Gastroesophageal sphincter (tissue), 4 donors: Measurements from ENCODE around the gene NRP1. TPM values are rescaled to one million over a fixed set of nuclear protein-coding genes. Genes with fewer than 3 reads are reported as not detected.
A peak's percentile ranks its signal among the peaks of the same experiment; 100 is the strongest.

ENCODE experiments used
- ATAC-seq: fragments of 150-250 bp; one replicate; pipeline ENCODE4 v1.9.1; 2016; ENCODE audit warnings: mild to moderate bottlenecking, moderate library complexity
- H3K27ac ChIP-seq, 4 donors: fragments of 200-600 bp; sonication (generic) in 3 of 4; 1 replicate in 3 of 4; 2 replicates in 1 of 4; pipeline ENCODE4 v1.5.1; 2016 to 2019
- H3K27me3 ChIP-seq: fragments of 200-600 bp; sonication (generic); one replicate; pipeline ENCODE4 v1.5.1; 2019
- H3K36me3 ChIP-seq, 2 donors: fragments of 200-600 bp; sonication (generic); one replicate each; pipeline ENCODE4 v1.5.1; 2019; ENCODE audit warnings: control low read depth in 1 of 2
- H3K4me1 ChIP-seq, 3 donors: fragments of 200-600 bp; sonication (generic); 1 replicate in 2 of 3; 2 replicates in 1 of 3; pipeline ENCODE4 v1.5.1; 2016 to 2019; ENCODE audit warnings: control low read depth in 2 of 3
- H3K4me3 ChIP-seq, 2 donors: fragments of 200-600 bp; sonication (generic); one replicate each; pipeline ENCODE4 v1.5.1; 2019; ENCODE audit warnings: mild to moderate bottlenecking in 1 of 2, moderate library complexity in 1 of 2
- H3K9me3 ChIP-seq, 3 donors: fragments of 200-600 bp; sonication (generic); one replicate each; pipeline ENCODE4 v1.5.1; 2017 to 2019; ENCODE audit warnings: control low read depth in 2 of 3
- CTCF ChIP-seq, 4 experiments: fragments of 200-600 bp in 2 of 4; fragments of 450-650 bp in 2 of 4; sonication (generic) in 1 of 4; IDR thresholded peaks; one replicate each; pipeline ENCODE4 v1.5.1; 2017 to 2019; ENCODE audit warnings: antibody characterized with exemption in 4 of 4, mild to moderate bottlenecking in 2 of 4, moderate library complexity in 2 of 4
- EP300 ChIP-seq: sonication (generic); formaldehyde crosslinking; IDR thresholded peaks from one replicate; pipeline ENCODE4 v1.6.1; 2017; ENCODE audit warnings: antibody characterized with exemption, mild to moderate bottlenecking
- POLR2A ChIP-seq, 2 donors: fragments of 450-650 bp; IDR thresholded peaks; one replicate each; pipeline ENCODE4 v1.6.1; 2017; ENCODE audit warnings: antibody characterized with exemption in 2 of 2, mild to moderate bottlenecking in 2 of 2, moderate library complexity in 1 of 2
- POLR2AphosphoS5 ChIP-seq: sonication (generic); formaldehyde crosslinking; IDR thresholded peaks from one replicate; pipeline ENCODE4 v1.6.1; 2017; ENCODE audit warnings: antibody characterized with exemption
- WGBS, 2 donors: methylation state at CpG; one replicate each; pipeline ENCODE4 v1.1.5; 2018; ENCODE audit warnings: low coverage in 1 of 2; 5-methylcytosine and 5-hydroxymethylcytosine counted together
- total RNA-seq, 4 donors: library from RNA; depleted of rRNA; stranded (reverse); fragments of >200 nt; gene quantifications; one replicate each; pipeline ENCODE4 v1.1.0, GENCODE V29; 2016

The NRP1 gene
- total RNA-seq, 4 donors from 2014 or later, result 43.4 to 95.4 (median 52.7) TPM

- TF ChIP-seq CTCF (IDR thresholded peaks at IDR 0.05) (no peak), POLR2A (IDR thresholded peaks at IDR 0.05) (no peak), EP300 (no peak), POLR2AphosphoS5 (no peak)
- Histone ChIP-seq H3K4me3 (no peak overlapping the region), H3K27me3 (no peaks in the 10 kb centered on the region), H3K9me3 (no peaks in the 10 kb centered on the region), H3K36me3 (peaks cover 0 to 10% of the 10 kb centered on the region in 2 donors), H3K27ac (peak overlapping the region; percentile 84 to 92 (median 88)), H3K4me1 (peaks cover 19 to 55% (median 24%) of the 10 kb centered on the region in 3 donors)
- 2 to 15% methylated on average over 4 of the region's 4 CpGs for WGBS, 2 donors
- ATAC-seq, result no peak
Observed at GRCh38 chr10:33271969-33272583, 62.4 kb downstream of the NRP1 start.

- peaks cover 19 to 48% (median 22%) of the 10 kb centered on the region in 3 donors for H3K4me1 ChIP-seq
- peaks cover 0 to 10% of the 10 kb centered on the region in 2 donors for H3K36me3 ChIP-seq
- H3K4me3 ChIP-seq, result no peak overlapping the region
- no peaks in the 10 kb centered on the region for H3K9me3 ChIP-seq
- TF ChIP-seq POLR2A (IDR thresholded peaks at IDR 0.05) (no peak), POLR2AphosphoS5 (no peak), CTCF (IDR thresholded peaks at IDR 0.05) (no peak), EP300 (no peak)
- WGBS, 2 donors, result 75% methylated on average over 1 of the region's 1 CpG
- ATAC-seq, result no peak
- no peaks in the 10 kb centered on the region for H3K27me3 ChIP-seq
- H3K27ac ChIP-seq, result peak overlapping the region in 3 of 4 donors; percentile 84 to 90 (median 86)
Observed at GRCh38 chr10:33270971-33271370, 63.5 kb downstream of the NRP1 start.

GRCh38 chr10:33267708-33268107 lies 66.8 kb downstream of the NRP1 start:
- H3K4me3 ChIP-seq, result no peak overlapping the region
- peaks cover 10 to 37% (median 16%) of the 10 kb centered on the region in 3 donors for H3K4me1 ChIP-seq
- H3K36me3 ChIP-seq, result peaks cover 0 to 20% of the 10 kb centered on the region in 2 donors
- ATAC-seq, result no peak
- H3K27me3 ChIP-seq, result no peaks in the 10 kb centered on the region
- TF ChIP-seq POLR2A (IDR thresholded peaks at IDR 0.05) (no peak), EP300 (no peak), POLR2AphosphoS5 (no peak)
- WGBS, 2 donors, result 89 to 92% methylated on average over 2 to 3 of the region's 5 CpGs
- H3K27ac ChIP-seq, result no peak overlapping the region
- H3K9me3 ChIP-seq, result no peaks in the 10 kb centered on the region

- Histone ChIP-seq H3K36me3 (peaks cover 0 to 33% of the 10 kb centered on the region in 2 donors), H3K27ac (no peak overlapping the region), H3K4me1 (peaks cover 0 to 17% (median 2%) of the 10 kb centered on the region in 3 donors), H3K4me3 (no peak overlapping the region), H3K27me3 (no peaks in the 10 kb centered on the region), H3K9me3 (no peaks in the 10 kb centered on the region)
- 89 to 90% methylated on average over 2 to 4 of the region's 4 CpGs for WGBS, 2 donors
- TF ChIP-seq EP300, result no peak
- ATAC-seq, result no peak
Observed at GRCh38 chr10:33265621-33266020, 68.8 kb downstream of the NRP1 start.

GRCh38 chr10:33263453-33263852 lies 71.0 kb downstream of the NRP1 start:
- H3K4me1 ChIP-seq, result peaks cover 0 to 15% (median 2%) of the 10 kb centered on the region in 3 donors
- no peaks in the 10 kb centered on the region for H3K27me3 ChIP-seq
- H3K4me3 ChIP-seq, result no peak overlapping the region
- ATAC-seq, result no peak
- peaks cover 0 to 27% of the 10 kb centered on the region in 2 donors for H3K36me3 ChIP-seq
- no peak for TF ChIP-seq EP300
- no peak for TF ChIP-seq POLR2A (IDR thresholded peaks at IDR 0.05)
- TF ChIP-seq CTCF (IDR thresholded peaks at IDR 0.05), result no peak
- no peak for TF ChIP-seq POLR2AphosphoS5
- H3K9me3 ChIP-seq, result no peaks in the 10 kb centered on the region
- H3K27ac ChIP-seq, result peak overlapping the region in 2 of 4 donors; percentile 1 to 20
- WGBS, 2 donors, result 59 to 81% methylated on average over 2 to 4 of the region's 4 CpGs

GRCh38 chr10:33262871-33263270 lies 71.6 kb downstream of the NRP1 start:
- no peak overlapping the region for H3K27ac ChIP-seq

More at GRCh38 chr10:33262871-33263270, 71.6 kb downstream of the NRP1 start:
- Histone ChIP-seq H3K36me3 (peaks cover 0 to 33% of the 10 kb centered on the region in 2 donors), H3K4me1 (peaks cover 0 to 15% (median 2%) of the 10 kb centered on the region in 3 donors), H3K27me3 (no peaks in the 10 kb centered on the region), H3K9me3 (no peaks in the 10 kb centered on the region), H3K4me3 (no peak overlapping the region)
- WGBS, 2 donors, result 77 to 87% methylated on average over 3 of the region's 3 CpGs
- no peak for ATAC-seq
- TF ChIP-seq POLR2AphosphoS5 (no peak), EP300 (no peak), POLR2A (IDR thresholded peaks at IDR 0.05) (no peak)
